Stimulated activated naive CD8-positive, alpha-beta T cell treated with anti-CD3 and anti-CD28 coated beads, Interleukin-15, amount 100 ng/mL, for 72 hours (primary cell): Measurements from ENCODE around the gene SLC1A5.

ENCODE experiments used
- ATAC-seq: fragments of 150-1000 bp; cut with Tn5 transposase; 2 replicates; pipeline ENCODE4 v1.10.0; 2021; ENCODE audit warnings: mild to moderate bottlenecking, moderate library complexity
- DNase-seq, 2 donors: peaks; one replicate each; pipeline ENCODE4 v3.0.0; 2021 to 2022
- H3K27ac Mint-ChIP-seq, 2 donors: one replicate each; pipeline ENCODE4 v1.8.0; 2022; ENCODE audit warnings: mild to moderate bottlenecking in 2 of 2, mixed read lengths in 2 of 2, moderate library complexity in 2 of 2
- H3K27me3 Mint-ChIP-seq: one replicate; pipeline ENCODE4 v1.8.0; 2022; ENCODE audit warnings: mixed read lengths
- H3K4me1 Mint-ChIP-seq: one replicate; pipeline ENCODE4 v1.8.0; 2022; ENCODE audit warnings: mild to moderate bottlenecking, mixed read lengths
- H3K4me3 Mint-ChIP-seq, 2 donors: one replicate each; pipeline ENCODE4 v1.8.0; 2022; ENCODE audit warnings: mild to moderate bottlenecking in 2 of 2, mixed read lengths in 2 of 2, moderate library complexity in 1 of 2
- H3K9me3 Mint-ChIP-seq, 2 donors: one replicate each; pipeline ENCODE4 v1.8.0; 2022; ENCODE audit warnings: mixed read lengths in 2 of 2

The SLC1A5 gene

GRCh38 chr19:46745030-46745429 lies 43.4 kb downstream of the SLC1A5 start:
- DNase-seq (no peak), ATAC-seq (no peak)
- Mint-ChIP-seq H3K9me3 (no peaks in the 10 kb centered on the region), H3K4me3 (peak overlapping the region; percentile 79 to 97), H3K27ac (peak overlapping the region; percentile 97 to 98), H3K4me1 (peaks cover 79% of the 10 kb centered on the region), H3K27me3 (no peaks in the 10 kb centered on the region)

- H3K9me3 Mint-ChIP-seq = no peaks in the 10 kb centered on the region
- DNase-seq (no peak), ATAC-seq (no peak)
- peak overlapping the region; percentile 95 to 98 for H3K27ac Mint-ChIP-seq
- peak overlapping the region; percentile 79 to 97 for H3K4me3 Mint-ChIP-seq
- H3K27me3 Mint-ChIP-seq = no peaks in the 10 kb centered on the region
- peaks cover 88% of the 10 kb centered on the region for H3K4me1 Mint-ChIP-seq
These were observed 44.2 kb downstream of the SLC1A5 start for GRCh38 chr19:46744005-46744691.

GRCh38 chr19:46742926-46743480 lies 45.4 kb downstream of the SLC1A5 start:
- H3K4me1 Mint-ChIP-seq = peaks cover 81% of the 10 kb centered on the region
- H3K4me3 Mint-ChIP-seq = no peak overlapping the region
- DNase-seq (no peak), ATAC-seq (no peak)
- peak overlapping the region; percentile 42 to 58 for H3K27ac Mint-ChIP-seq
- H3K27me3 Mint-ChIP-seq = no peaks in the 10 kb centered on the region
- no peaks in the 10 kb centered on the region for H3K9me3 Mint-ChIP-seq

- H3K9me3 Mint-ChIP-seq = no peaks in the 10 kb centered on the region
- H3K27ac Mint-ChIP-seq = no peak overlapping the region
- DNase-seq (no peak), ATAC-seq (no peak)
- peaks cover 72% of the 10 kb centered on the region for H3K4me1 Mint-ChIP-seq
- H3K4me3 Mint-ChIP-seq = no peak overlapping the region
- no peaks in the 10 kb centered on the region for H3K27me3 Mint-ChIP-seq
These were observed 46.9 kb downstream of the SLC1A5 start for GRCh38 chr19:46741447-46741846.

- no peak for ATAC-seq
- peak overlapping the region; percentile 14 to 93 for H3K27ac Mint-ChIP-seq
- H3K27me3 Mint-ChIP-seq = no peaks in the 10 kb centered on the region
- H3K4me1 Mint-ChIP-seq = peaks cover 59% of the 10 kb centered on the region
- H3K9me3 Mint-ChIP-seq = no peaks in the 10 kb centered on the region
- DNase-seq = no peak
- H3K4me3 Mint-ChIP-seq = no peak overlapping the region
These were observed 49.1 kb downstream of the SLC1A5 start for GRCh38 chr19:46739290-46739771.

GRCh38 chr19:46737761-46738171 lies 50.6 kb downstream of the SLC1A5 start:
- DNase-seq = no peak
- no peak overlapping the region for H3K4me3 Mint-ChIP-seq
- ATAC-seq = no peak
- H3K4me1 Mint-ChIP-seq = peaks cover 48% of the 10 kb centered on the region
- no peaks in the 10 kb centered on the region for H3K27me3 Mint-ChIP-seq
- H3K9me3 Mint-ChIP-seq = no peaks in the 10 kb centered on the region
- H3K27ac Mint-ChIP-seq = peak overlapping the region in 1 of 2 donors; percentile 90

GRCh38 chr19:46737298-46737654 lies 51.1 kb downstream of the SLC1A5 start:
- ATAC-seq (no peak), DNase-seq (no peak)
- Mint-ChIP-seq H3K27ac (no peak overlapping the region), H3K27me3 (no peaks in the 10 kb centered on the region), H3K4me1 (peaks cover 44% of the 10 kb centered on the region), H3K4me3 (no peak overlapping the region), H3K9me3 (no peaks in the 10 kb centered on the region)

- Mint-ChIP-seq H3K4me3 (no peak overlapping the region), H3K4me1 (peaks cover 44% of the 10 kb centered on the region), H3K9me3 (no peaks in the 10 kb centered on the region), H3K27ac (peak overlapping the region in 1 of 2 donors; percentile 42), H3K27me3 (no peaks in the 10 kb centered on the region)
- ATAC-seq (no peak), DNase-seq (no peak)
These were observed 51.7 kb downstream of the SLC1A5 start for GRCh38 chr19:46736531-46737297.

GRCh38 chr19:46733690-46734292 lies 54.6 kb downstream of the SLC1A5 start:
- Mint-ChIP-seq H3K27me3 (no peaks in the 10 kb centered on the region), H3K4me1 (peaks cover 45% of the 10 kb centered on the region), H3K9me3 (no peaks in the 10 kb centered on the region), H3K4me3 (no peak overlapping the region), H3K27ac (peak overlapping the region in 1 of 2 donors; percentile 5)
- no peak for ATAC-seq
- DNase-seq = no peak

GRCh38 chr19:46732966-46733689 lies 55.3 kb downstream of the SLC1A5 start:
- H3K27me3 Mint-ChIP-seq = no peaks in the 10 kb centered on the region
- H3K4me1 Mint-ChIP-seq = peaks cover 51% of the 10 kb centered on the region
- no peaks in the 10 kb centered on the region for H3K9me3 Mint-ChIP-seq
- ATAC-seq (no peak), DNase-seq (no peak)
- peak overlapping the region in 1 of 2 donors; percentile 39 for H3K27ac Mint-ChIP-seq
- no peak overlapping the region for H3K4me3 Mint-ChIP-seq

- no peaks in the 10 kb centered on the region for H3K27me3 Mint-ChIP-seq
These were observed 56.0 kb downstream of the SLC1A5 start for GRCh38 chr19:46732172-46732938.

GRCh38 chr19:46731584-46731983 lies 56.8 kb downstream of the SLC1A5 start:
- no peak for ATAC-seq
- Mint-ChIP-seq H3K4me1 (peaks cover 54% of the 10 kb centered on the region), H3K4me3 (no peak overlapping the region), H3K9me3 (no peaks in the 10 kb centered on the region), H3K27ac (peak overlapping the region; percentile 23 to 56), H3K27me3 (no peaks in the 10 kb centered on the region)
- DNase-seq = no peak

More at GRCh38 chr19:46732172-46732938, 56.0 kb downstream of the SLC1A5 start:
- ATAC-seq (no peak), DNase-seq (no peak)
- Mint-ChIP-seq H3K4me3 (no peak overlapping the region), H3K27ac (no peak overlapping the region), H3K4me1 (peaks cover 47% of the 10 kb centered on the region), H3K9me3 (no peaks in the 10 kb centered on the region)

GRCh38 chr19:46731007-46731501 lies 57.3 kb downstream of the SLC1A5 start:
- no peak for DNase-seq
- H3K27me3 Mint-ChIP-seq = no peaks in the 10 kb centered on the region
- ATAC-seq = no peak
- H3K9me3 Mint-ChIP-seq = no peaks in the 10 kb centered on the region
- peak overlapping the region in 1 of 2 donors; percentile 75 for H3K27ac Mint-ChIP-seq
- peaks cover 54% of the 10 kb centered on the region for H3K4me1 Mint-ChIP-seq
- H3K4me3 Mint-ChIP-seq = no peak overlapping the region

- no peak for ATAC-seq
- Mint-ChIP-seq H3K4me1 (peaks cover 54% of the 10 kb centered on the region), H3K27ac (no peak overlapping the region)
These were observed 57.8 kb downstream of the SLC1A5 start for GRCh38 chr19:46730595-46730994.

More at GRCh38 chr19:46730595-46730994, 57.8 kb downstream of the SLC1A5 start:
- no peak overlapping the region for H3K4me3 Mint-ChIP-seq
- H3K27me3 Mint-ChIP-seq = no peaks in the 10 kb centered on the region
- no peaks in the 10 kb centered on the region for H3K9me3 Mint-ChIP-seq
- no peak for DNase-seq
